Epithelial cell of alveolus of lung (primary cell): Measurements from ENCODE around the gene PCDHGB7. TPM values are rescaled to one million over a fixed set of nuclear protein-coding genes. Genes with fewer than 3 reads are reported as not detected.

Experiments
- total RNA-seq: library from RNA; depleted of rRNA; stranded (reverse); fragments of >200 nt; gene quantifications from 2 replicates; pipeline ENCODE4 v1.2.1, GENCODE V29; 2015

The PCDHGB7 gene
- 7.2 and 23.6 TPM in 2 replicates for total RNA-seq

GRCh38 chr5:141417494-141418172, at the start of gene PCDHGB7:
PCDHGB7 (plus strand) TSS chr5:141417677; CDS start chr5:141417860, 183 bp downstream.

GRCh38 chr5:141369994-141370848, 47.3 kb upstream of the PCDHGB7 start, which contains the start of gene PCDHGB3:
PCDHGB3 (plus strand) TSS chr5:141370242; CDS start chr5:141370395, 153 bp downstream.

GRCh38 chr5:141373673-141374317, 43.7 kb upstream of the PCDHGB7 start, which contains the start of gene PCDHGA6:
PCDHGA6 (plus strand) TSS chr5:141373891; CDS start chr5:141374084, 193 bp downstream.

GRCh38 chr5:141382469-141383294, 34.8 kb upstream of the PCDHGB7 start, which contains the start of gene PCDHGA7:
PCDHGA7 (plus strand) TSS chr5:141382742; CDS start chr5:141382900, 158 bp downstream.

GRCh38 chr5:141387557-141388311, 29.7 kb upstream of the PCDHGB7 start, which contains the start of gene PCDHGB4:
PCDHGB4 (plus strand) TSS chr5:141387698; CDS start chr5:141387885, 187 bp downstream.

GRCh38 chr5:141392429-141393198, 24.9 kb upstream of the PCDHGB7 start, which contains the start of gene PCDHGA8:
PCDHGA8 (plus strand) TSS chr5:141392633; CDS start chr5:141392814, 181 bp downstream.

GRCh38 chr5:141397756-141398551, 19.5 kb upstream of the PCDHGB7 start, which contains the start of gene PCDHGB5:
PCDHGB5 (plus strand) TSS chr5:141397947; CDS start chr5:141398128, 181 bp downstream.

GRCh38 chr5:141402553-141403243, 14.8 kb upstream of the PCDHGB7 start, which contains the start of gene PCDHGA9:
PCDHGA9 (plus strand) TSS chr5:141402778; CDS start chr5:141402953, 175 bp downstream.

GRCh38 chr5:141407790-141408505, 9.5 kb upstream of the PCDHGB7 start, which contains the start of gene PCDHGB6:
PCDHGB6 (plus strand) TSS chr5:141408021; CDS start chr5:141408203, 182 bp downstream.

GRCh38 chr5:141412854-141413539, 4.5 kb upstream of the PCDHGB7 start, which contains the start of gene PCDHGA10:
PCDHGA10 (plus strand) TSS chr5:141412987; CDS start chr5:141413176, 189 bp downstream.

GRCh38 chr5:141420855-141421488, 3.5 kb downstream of the PCDHGB7 start, which contains the start of gene PCDHGA11:
PCDHGA11 (plus strand) TSS chr5:141421051; CDS start chr5:141421228, 177 bp downstream.

GRCh38 chr5:141430332-141431113, 13.0 kb downstream of the PCDHGB7 start, which contains the start of gene PCDHGA12:
PCDHGA12 (plus strand) TSS chr5:141430507; CDS start chr5:141430760, 253 bp downstream.

